ENCODE data around the gene DAZL.

The DAZL gene

GRCh38 chr3:16596352-16597032, 8.7 kb downstream of the DAZL start:
- DNase-seq (ENCODE audit: low spot score) (no peak), FAIRE-seq (no peak)

GRCh38 chr3:16595778-16596177, 9.4 kb downstream of the DAZL start:
- no peak for DNase-seq (ENCODE audit: low spot score)
- FAIRE-seq: no peak

GRCh38 chr3:16589867-16590624, 15.2 kb downstream of the DAZL start:
- DNase-seq (ENCODE audit: low spot score) (no peak), FAIRE-seq (no peak)

- DNase-seq (ENCODE audit: low spot score): no peak
- no peak for FAIRE-seq
Observed at GRCh38 chr3:16589120-16589519, 16.1 kb downstream of the DAZL start.

GRCh38 chr3:16587681-16588060, 17.6 kb downstream of the DAZL start:
- no peak for FAIRE-seq
- no peak for DNase-seq (ENCODE audit: low spot score)

GRCh38 chr3:16587047-16587680, 18.1 kb downstream of the DAZL start:
- DNase-seq (ENCODE audit: low spot score) (no peak), FAIRE-seq (no peak)

- DNase-seq (ENCODE audit: low spot score): no peak
- FAIRE-seq: no peak
Observed at GRCh38 chr3:16584880-16585279, 20.3 kb downstream of the DAZL start.

GRCh38 chr3:16583551-16583950, 21.7 kb downstream of the DAZL start:
- no peak for FAIRE-seq
- no peak for DNase-seq (ENCODE audit: low spot score)

GRCh38 chr3:16570113-16570512, 35.1 kb downstream of the DAZL start:
- no peak for FAIRE-seq
- no peak for DNase-seq (ENCODE audit: low spot score)

GRCh38 chr3:16568532-16568931, 36.7 kb downstream of the DAZL start:
- FAIRE-seq (no peak), DNase-seq (ENCODE audit: low spot score) (no peak)

- DNase-seq (ENCODE audit: low spot score) (no peak), FAIRE-seq (no peak)
Observed at GRCh38 chr3:16568115-16568514, 37.1 kb downstream of the DAZL start.

GRCh38 chr3:16559653-16560365, 45.4 kb downstream of the DAZL start:
- no peak for FAIRE-seq
- no peak for DNase-seq (ENCODE audit: low spot score)

GRCh38 chr3:16554126-16554525, 51.1 kb downstream of the DAZL start:
- no peak for FAIRE-seq

GRCh38 chr3:16552757-16553156, 52.5 kb downstream of the DAZL start:
- FAIRE-seq: no peak

More at GRCh38 chr3:16554126-16554525, 51.1 kb downstream of the DAZL start:
- no peak for DNase-seq (ENCODE audit: low spot score)

GRCh38 chr3:16551342-16551976, 53.8 kb downstream of the DAZL start:
- no peak for DNase-seq (ENCODE audit: low spot score)
- FAIRE-seq: no peak

More at GRCh38 chr3:16552757-16553156, 52.5 kb downstream of the DAZL start:
- no peak for DNase-seq (ENCODE audit: low spot score)

- no peak for FAIRE-seq
- peak; percentile 62 for DNase-seq (ENCODE audit: low spot score)
Observed at GRCh38 chr3:16550676-16551341, 54.4 kb downstream of the DAZL start.

- FAIRE-seq: no peak
Observed at GRCh38 chr3:16550305-16550675, 54.9 kb downstream of the DAZL start.

GRCh38 chr3:16548721-16549120, 56.5 kb downstream of the DAZL start:
- peak; percentile 33 for DNase-seq (ENCODE audit: low spot score)
- no peak for FAIRE-seq

More at GRCh38 chr3:16550305-16550675, 54.9 kb downstream of the DAZL start:
- DNase-seq (ENCODE audit: low spot score): no peak

GRCh38 chr3:16547561-16548357, 57.5 kb downstream of the DAZL start:
- no peak for FAIRE-seq
- DNase-seq (ENCODE audit: low spot score): no peak
